ENCODE results near the gene RFPL4AL1. TPM values are rescaled to one million over a fixed set of nuclear protein-coding genes. Genes with fewer than 3 reads are reported as not detected.
"Not testable (repeated sequence)": the region's sequence is repeated elsewhere in the genome, so short reads cannot be mapped to it uniquely, and the experiment has no call there.

Gene RFPL4AL1
- total RNA-seq, 1 experiment from 2014 or later, result not detected

DNA sequence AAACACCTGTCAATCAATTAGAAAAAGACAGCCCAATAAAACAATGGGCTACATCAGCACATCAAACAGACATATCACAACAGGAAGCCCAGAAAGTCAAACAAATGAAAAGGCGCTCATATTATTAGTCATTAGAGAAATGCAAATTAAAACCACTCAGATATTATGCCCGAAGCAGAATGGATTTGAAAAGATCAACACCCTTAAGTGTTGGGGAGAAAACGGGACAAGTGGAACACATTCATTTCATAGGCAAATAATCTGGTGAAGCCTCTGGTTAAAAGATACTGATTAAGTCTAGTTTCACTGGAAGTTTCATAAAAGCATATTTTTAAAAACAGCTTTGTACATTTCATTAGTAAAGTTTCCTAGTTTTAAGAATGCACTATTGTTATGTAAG lies 48.1 kb upstream of the RFPL4AL1 start:
- intact Hi-C loops (cut with micrococcal nuclease), result no loop called here
- Histone ChIP-seq H2AFZ (ENCODE audit: low read depth, low read length, poor library complexity, severe bottlenecking) (no peak overlapping the region), H3K4me3 (replicated peaks in 1 of 2; ENCODE audit: low read depth in 1 of 2, low read length in 2 of 2) (no peak overlapping the region), H3K9me2 (ENCODE audit: insufficient read depth) (no peaks in the 10 kb centered on the region), H3K27me3 (ENCODE audit: insufficient read depth, low read length) (peaks cover 5% of the 10 kb centered on the region), H3K9ac (ENCODE audit: low read length) (no peak overlapping the region), H3K4me2 (ENCODE audit: low read length) (no peak overlapping the region), H3K4me1 (ENCODE audit: control insufficient read depth in 1 of 2, insufficient read depth in 2 of 2, low read length in 2 of 2) (no peaks in the 10 kb centered on the region), H3K9me3 (ENCODE audit: control insufficient read depth in 1 of 2, insufficient read depth in 1 of 2, low read depth in 1 of 2, low read length in 2 of 2) (0 out of 4 replicates have a peak, but pooled peaks cover 0 to 4% of the 10 kb centered on the region in 2 experiments), H3K27ac (ENCODE audit: low read depth, low read length) (no peak overlapping the region), H3K36me3 (ENCODE audit: control insufficient read depth in 1 of 2, insufficient read depth in 2 of 2, low read length in 2 of 2) (no peaks in the 10 kb centered on the region), H3K79me2 (ENCODE audit: insufficient read depth, low read length) (no peaks in the 10 kb centered on the region), H4K20me1 (ENCODE audit: insufficient read depth) (no peaks in the 10 kb centered on the region)
- DNase-seq (ENCODE audit: low read depth, low spot score) (no peak), ATAC-seq (no peak)
- ChIA-PET RAD21 (ENCODE audit: low non-redundant PET in 1 of 2, low total read pairs in 2 of 2, uncharacterized antibody in 2 of 2, unreplicated experiment in 2 of 2) (no interaction called here), POLR2A (no interaction called here), CTCF (no interaction called here)
- no peak for TF ChIP-seq TCF7L2 (IDR thresholded peaks at IDR 0.05; ENCODE audit: borderline replicate concordance, extremely low read depth, insufficient read depth, insufficient read length)
- BruUV-seq (replicated peaks), result no TSS peak

GRCh38 chr19:55723491-55723890 lies 45.4 kb upstream of the RFPL4AL1 start:
- H3K9me3 ChIP-seq (ENCODE audit: control insufficient read depth in 1 of 2, insufficient read depth in 1 of 2, low read depth in 1 of 2, low read length in 2 of 2), result 0 out of 4 replicates have a peak, but pooled peaks cover 0 to 4% of the 10 kb centered on the region in 2 experiments
- no peak overlapping the region for H3K27ac ChIP-seq (ENCODE audit: low read depth, low read length)
- no peaks in the 10 kb centered on the region for H3K9me2 ChIP-seq (ENCODE audit: insufficient read depth)
- H2AFZ ChIP-seq (ENCODE audit: low read depth, low read length, poor library complexity, severe bottlenecking), result no peak overlapping the region
- DNase-seq (ENCODE audit: low read depth, low spot score) (no peak), ATAC-seq (no peak)
- no TSS peak for BruUV-seq (replicated peaks)
- TF ChIP-seq SIN3A (IDR thresholded peaks at IDR 0.05; ENCODE audit: low read depth), result no peak
- RAD21 ChIA-PET (ENCODE audit: low non-redundant PET in 1 of 2, low total read pairs in 2 of 2, uncharacterized antibody in 2 of 2, unreplicated experiment in 2 of 2), result no interaction called here
- POLR2A ChIA-PET, result no interaction called here
- no peaks in the 10 kb centered on the region for H3K79me2 ChIP-seq (ENCODE audit: insufficient read depth, low read length)
- H3K4me3 ChIP-seq (replicated peaks in 1 of 2; ENCODE audit: low read depth in 1 of 2, low read length in 2 of 2), result no peak overlapping the region
- CTCF ChIA-PET, result no interaction called here
- intact Hi-C loops (cut with micrococcal nuclease), result no loop called here
- no peak overlapping the region for H3K9ac ChIP-seq (ENCODE audit: low read length)
- no peaks in the 10 kb centered on the region for H3K4me1 ChIP-seq (ENCODE audit: control insufficient read depth in 1 of 2, insufficient read depth in 2 of 2, low read length in 2 of 2)
- no peak overlapping the region for H3K4me2 ChIP-seq (ENCODE audit: low read length)
- H3K36me3 ChIP-seq (ENCODE audit: control insufficient read depth in 1 of 2, insufficient read depth in 2 of 2, low read length in 2 of 2), result no peaks in the 10 kb centered on the region
- H4K20me1 ChIP-seq (ENCODE audit: insufficient read depth), result no peaks in the 10 kb centered on the region
- H3K27me3 ChIP-seq (ENCODE audit: insufficient read depth, low read length), result peaks cover 8% of the 10 kb centered on the region; the same call in 1 of the 2 replicates

DNA sequence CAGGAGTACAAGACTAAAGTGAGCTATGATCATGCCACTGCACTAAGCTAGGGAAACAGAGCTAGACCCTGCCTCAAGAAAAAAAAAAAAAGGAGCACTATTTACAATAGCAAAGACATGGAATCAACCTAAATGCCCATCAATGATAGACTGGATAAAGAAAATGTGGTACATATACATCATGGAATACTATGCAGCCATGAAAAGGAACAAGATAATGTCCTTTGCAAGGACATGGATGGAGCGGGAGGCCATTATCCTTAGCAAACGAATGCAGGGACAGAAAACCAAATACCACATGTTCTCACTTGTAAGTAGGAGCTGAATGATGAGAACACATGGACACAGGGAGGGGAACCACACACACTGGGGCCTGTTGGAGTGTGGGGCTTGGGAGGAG lies 38.5 kb upstream of the RFPL4AL1 start:
- ATAC-seq; H4K20me1 ChIP-seq (ENCODE audit: insufficient read depth); intact Hi-C loops (cut with micrococcal nuclease); DNase-seq (ENCODE audit: low read depth, low spot score); BruUV-seq (replicated peaks); H3K79me2 ChIP-seq (ENCODE audit: insufficient read depth, low read length); H3K9me2 ChIP-seq (ENCODE audit: insufficient read depth); H3K4me3 ChIP-seq (replicated peaks in 1 of 2; ENCODE audit: low read depth in 1 of 2, low read length in 2 of 2); POLR2A ChIA-PET; H3K36me3 ChIP-seq (ENCODE audit: control insufficient read depth in 1 of 2, insufficient read depth in 2 of 2, low read length in 2 of 2); H3K9me3 ChIP-seq (ENCODE audit: control insufficient read depth in 1 of 2, insufficient read depth in 1 of 2, low read depth in 1 of 2, low read length in 2 of 2); H2AFZ ChIP-seq (ENCODE audit: low read depth, low read length, poor library complexity, severe bottlenecking); H3K9ac ChIP-seq (ENCODE audit: low read length); H3K27ac ChIP-seq (ENCODE audit: low read depth, low read length); H3K4me2 ChIP-seq (ENCODE audit: low read length); H3K4me1 ChIP-seq (ENCODE audit: control insufficient read depth in 1 of 2, insufficient read depth in 2 of 2, low read length in 2 of 2); RAD21 ChIA-PET (ENCODE audit: low non-redundant PET in 1 of 2, low total read pairs in 2 of 2, uncharacterized antibody in 2 of 2, unreplicated experiment in 2 of 2); CTCF ChIA-PET: not testable (repeated sequence)
- peaks cover 12% of the 10 kb centered on the region; the same call in 1 of the 2 replicates for H3K27me3 ChIP-seq (ENCODE audit: insufficient read depth, low read length)
